ENCODE data around the gene A3GALT2.

A3GALT2 gene

DNA sequence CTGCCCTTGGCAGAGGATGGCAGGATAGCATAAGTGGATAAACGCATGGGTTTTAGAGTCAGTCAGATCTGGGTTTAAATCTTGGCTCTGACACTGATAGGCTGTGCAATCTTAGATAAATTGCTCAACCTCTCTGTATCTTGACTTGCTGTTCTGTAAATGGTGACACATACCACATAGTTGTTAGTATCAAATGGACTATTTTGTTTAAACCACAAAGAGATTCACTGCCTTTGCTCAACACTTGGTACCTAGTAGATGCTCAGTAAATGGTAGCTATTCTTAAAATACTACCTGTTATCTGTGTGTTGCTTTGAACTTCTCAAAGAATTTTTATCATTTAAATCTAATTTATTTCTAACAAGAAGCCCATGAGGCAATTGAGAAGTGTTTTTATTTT lies 39.5 kb upstream of the A3GALT2 start:
- Histone ChIP-seq H3K4me2 (no peak overlapping the region), H3K4me3 (IDR thresholded peaks at IDR 0.05; ENCODE audit: insufficient read depth, low read depth, low read length) (no peak overlapping the region)
- TF ChIP-seq, protein P1, sequence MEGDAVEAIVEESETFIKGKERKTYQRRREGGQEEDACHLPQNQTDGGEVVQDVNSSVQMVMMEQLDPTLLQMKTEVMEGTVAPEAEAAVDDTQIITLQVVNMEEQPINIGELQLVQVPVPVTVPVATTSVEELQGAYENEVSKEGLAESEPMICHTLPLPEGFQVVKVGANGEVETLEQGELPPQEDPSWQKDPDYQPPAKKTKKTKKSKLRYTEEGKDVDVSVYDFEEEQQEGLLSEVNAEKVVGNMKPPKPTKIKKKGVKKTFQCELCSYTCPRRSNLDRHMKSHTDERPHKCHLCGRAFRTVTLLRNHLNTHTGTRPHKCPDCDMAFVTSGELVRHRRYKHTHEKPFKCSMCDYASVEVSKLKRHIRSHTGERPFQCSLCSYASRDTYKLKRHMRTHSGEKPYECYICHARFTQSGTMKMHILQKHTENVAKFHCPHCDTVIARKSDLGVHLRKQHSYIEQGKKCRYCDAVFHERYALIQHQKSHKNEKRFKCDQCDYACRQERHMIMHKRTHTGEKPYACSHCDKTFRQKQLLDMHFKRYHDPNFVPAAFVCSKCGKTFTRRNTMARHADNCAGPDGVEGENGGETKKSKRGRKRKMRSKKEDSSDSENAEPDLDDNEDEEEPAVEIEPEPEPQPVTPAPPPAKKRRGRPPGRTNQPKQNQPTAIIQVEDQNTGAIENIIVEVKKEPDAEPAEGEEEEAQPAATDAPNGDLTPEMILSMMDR (conservative IDR thresholded peaks at IDR 0.05; ENCODE audit: low read depth, low read length) = no peak

GRCh38 chr1:33359931-33360330 lies 39.0 kb upstream of the A3GALT2 start:
- Histone ChIP-seq H3K4me2 (no peak overlapping the region), H3K4me3 (IDR thresholded peaks at IDR 0.05; ENCODE audit: insufficient read depth, low read depth, low read length) (no peak overlapping the region), H3K4me1 (ENCODE audit: low read depth, poor library complexity, severe bottlenecking) (no peaks in the 10 kb centered on the region), H2AFZ (ENCODE audit: low read depth) (no peak overlapping the region), H3K36me3 (ENCODE audit: insufficient read depth) (no peaks in the 10 kb centered on the region), H3K79me2 (ENCODE audit: insufficient read depth, low read depth) (no peaks in the 10 kb centered on the region), H4K20me1 (ENCODE audit: insufficient read depth) (no peaks in the 10 kb centered on the region), H3K27ac (no peak overlapping the region), H3K9ac (no peak overlapping the region), H3K27me3 (ENCODE audit: insufficient read depth, low read depth) (no peaks in the 10 kb centered on the region)
- TF ChIP-seq, protein P1 (conservative IDR thresholded peaks at IDR 0.05; ENCODE audit: low read depth, low read length) = no peak

More for the DNA sequence above, 39.5 kb upstream of the A3GALT2 start:
- no peaks in the 10 kb centered on the region for H3K36me3 ChIP-seq (ENCODE audit: insufficient read depth)
- H2AFZ ChIP-seq (ENCODE audit: low read depth) = no peak overlapping the region
- no peak overlapping the region for H3K27ac ChIP-seq
- H3K4me1 ChIP-seq (ENCODE audit: low read depth, poor library complexity, severe bottlenecking) = peaks cover 2% of the 10 kb centered on the region
- H3K79me2 ChIP-seq (ENCODE audit: insufficient read depth, low read depth) = no peaks in the 10 kb centered on the region
- no peak overlapping the region for H3K9ac ChIP-seq
- no peaks in the 10 kb centered on the region for H4K20me1 ChIP-seq (ENCODE audit: insufficient read depth)
- H3K27me3 ChIP-seq (ENCODE audit: insufficient read depth, low read depth) = no peaks in the 10 kb centered on the region

- no peak overlapping the region for H3K27ac ChIP-seq
- H4K20me1 ChIP-seq (ENCODE audit: insufficient read depth) = no peaks in the 10 kb centered on the region
- H3K36me3 ChIP-seq (ENCODE audit: insufficient read depth) = no peaks in the 10 kb centered on the region
- no peak overlapping the region for H3K4me2 ChIP-seq
- TF ChIP-seq, protein P1 (conservative IDR thresholded peaks at IDR 0.05; ENCODE audit: low read depth, low read length) = no peak
- H3K4me1 ChIP-seq (ENCODE audit: low read depth, poor library complexity, severe bottlenecking) = no peaks in the 10 kb centered on the region
- no peak overlapping the region for H2AFZ ChIP-seq (ENCODE audit: low read depth)
- no peak overlapping the region for H3K4me3 ChIP-seq (IDR thresholded peaks at IDR 0.05; ENCODE audit: insufficient read depth, low read depth, low read length)
- H3K79me2 ChIP-seq (ENCODE audit: insufficient read depth, low read depth) = no peaks in the 10 kb centered on the region
- H3K27me3 ChIP-seq (ENCODE audit: insufficient read depth, low read depth) = no peaks in the 10 kb centered on the region
- H3K9ac ChIP-seq = no peak overlapping the region
Observed at GRCh38 chr1:33358795-33359503, 38.1 kb upstream of the A3GALT2 start.

DNA sequence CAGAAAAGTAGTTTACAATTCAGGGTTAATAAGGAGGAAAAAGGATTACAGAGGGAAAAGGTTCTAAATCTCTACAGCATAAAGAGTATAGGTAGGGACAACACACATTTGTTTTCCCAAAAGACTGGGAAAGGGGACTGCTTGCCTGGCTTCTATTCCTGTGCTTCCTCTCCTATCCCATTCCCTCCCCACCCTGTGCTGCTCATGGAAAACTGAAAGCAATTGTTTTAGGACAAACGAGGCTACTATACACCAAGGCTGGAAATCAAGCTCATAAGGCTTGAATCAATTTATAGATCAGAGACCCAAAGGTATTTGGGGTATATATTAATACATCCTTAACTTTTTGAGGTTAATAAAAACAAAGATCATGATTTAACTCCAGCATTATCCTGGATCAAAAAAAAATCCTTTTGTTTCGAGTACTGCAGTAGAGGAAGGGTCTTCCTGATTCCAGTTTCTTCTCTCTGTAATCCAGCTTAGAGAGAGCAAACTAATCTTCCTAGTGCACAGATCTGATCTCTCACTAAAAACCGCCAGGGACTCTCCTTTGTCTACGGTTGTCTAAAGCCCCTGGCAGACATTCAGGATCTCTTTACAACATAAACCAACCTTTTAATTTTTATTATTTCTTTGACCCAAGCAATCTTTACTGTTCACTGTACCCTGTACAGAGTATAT lies 37.4 kb upstream of the A3GALT2 start:
- H3K27ac ChIP-seq = no peak overlapping the region
- TF ChIP-seq, protein P1 (conservative IDR thresholded peaks at IDR 0.05; ENCODE audit: low read depth, low read length) = no peak
- no peaks in the 10 kb centered on the region for H3K36me3 ChIP-seq (ENCODE audit: insufficient read depth)
- no peak overlapping the region for H2AFZ ChIP-seq (ENCODE audit: low read depth)
- H4K20me1 ChIP-seq (ENCODE audit: insufficient read depth) = no peaks in the 10 kb centered on the region
- no peaks in the 10 kb centered on the region for H3K27me3 ChIP-seq (ENCODE audit: insufficient read depth, low read depth)
- H3K4me3 ChIP-seq (IDR thresholded peaks at IDR 0.05; ENCODE audit: insufficient read depth, low read depth, low read length) = no peak overlapping the region
- no peak overlapping the region for H3K9ac ChIP-seq
- H3K4me1 ChIP-seq (ENCODE audit: low read depth, poor library complexity, severe bottlenecking) = no peaks in the 10 kb centered on the region
- no peak overlapping the region for H3K4me2 ChIP-seq
- no peaks in the 10 kb centered on the region for H3K79me2 ChIP-seq (ENCODE audit: insufficient read depth, low read depth)

Measured in KMS-11 (cell line).